Measurements from ENCODE around the gene ANKS3.

DNA sequence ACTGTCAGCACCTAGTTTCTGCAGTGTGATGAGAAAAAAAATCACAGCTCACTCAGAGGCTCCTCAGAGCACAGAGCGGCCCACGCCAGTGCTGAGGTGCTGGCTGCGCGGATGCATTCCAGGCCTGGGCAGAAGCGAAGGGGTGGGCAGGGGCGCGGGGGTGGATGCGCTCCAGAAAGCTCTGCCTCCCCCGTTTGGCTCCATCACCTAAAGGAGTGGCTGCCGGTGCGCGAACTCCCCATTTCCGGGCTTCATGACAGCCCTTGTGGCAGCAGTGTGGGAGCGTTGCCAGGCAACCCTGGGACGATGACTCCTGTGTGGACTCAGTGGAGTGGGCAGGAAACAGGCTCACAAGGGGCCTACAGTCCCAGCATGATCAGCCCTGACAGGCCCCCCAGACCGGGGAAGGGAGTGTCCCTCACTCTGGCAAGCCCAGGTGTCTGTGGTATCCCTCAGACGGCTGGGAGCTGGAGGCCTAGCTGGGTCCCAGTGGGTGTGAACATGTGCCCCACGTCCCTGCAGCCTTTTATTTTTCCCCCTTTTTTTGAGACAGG, 73.5 kb downstream of the ANKS3 start:
- TF ChIP-seq POLR2A (IDR thresholded peaks at IDR 0.05): no peak
- TF ChIP-seq, protein P1, sequence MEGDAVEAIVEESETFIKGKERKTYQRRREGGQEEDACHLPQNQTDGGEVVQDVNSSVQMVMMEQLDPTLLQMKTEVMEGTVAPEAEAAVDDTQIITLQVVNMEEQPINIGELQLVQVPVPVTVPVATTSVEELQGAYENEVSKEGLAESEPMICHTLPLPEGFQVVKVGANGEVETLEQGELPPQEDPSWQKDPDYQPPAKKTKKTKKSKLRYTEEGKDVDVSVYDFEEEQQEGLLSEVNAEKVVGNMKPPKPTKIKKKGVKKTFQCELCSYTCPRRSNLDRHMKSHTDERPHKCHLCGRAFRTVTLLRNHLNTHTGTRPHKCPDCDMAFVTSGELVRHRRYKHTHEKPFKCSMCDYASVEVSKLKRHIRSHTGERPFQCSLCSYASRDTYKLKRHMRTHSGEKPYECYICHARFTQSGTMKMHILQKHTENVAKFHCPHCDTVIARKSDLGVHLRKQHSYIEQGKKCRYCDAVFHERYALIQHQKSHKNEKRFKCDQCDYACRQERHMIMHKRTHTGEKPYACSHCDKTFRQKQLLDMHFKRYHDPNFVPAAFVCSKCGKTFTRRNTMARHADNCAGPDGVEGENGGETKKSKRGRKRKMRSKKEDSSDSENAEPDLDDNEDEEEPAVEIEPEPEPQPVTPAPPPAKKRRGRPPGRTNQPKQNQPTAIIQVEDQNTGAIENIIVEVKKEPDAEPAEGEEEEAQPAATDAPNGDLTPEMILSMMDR (IDR thresholded peaks at IDR 0.05): no peak
